HepG2 (cell line): ENCODE data around the gene LYRM2. TPM values are rescaled to one million over a fixed set of nuclear protein-coding genes. Genes with fewer than 3 reads are reported as not detected.

Experiments used
- ATAC-seq: fragments of 200-7000 bp; cut with Tn5 transposase; 3 replicates; pipeline ENCODE4 v1.9.1; 2020; ENCODE audit warnings: mild to moderate bottlenecking, moderate library complexity
- BruUV-seq: library from RNA; stranded (reverse); fragments of 400-500 nt; replicated peaks from 2 replicates; lab custom pipeline; 2021; lab: Mats Ljungman, UMichigan
- CTCF ChIA-PET: fragments of 300-600 bp; formaldehyde crosslinking; extraction: SDS; loops from one replicate; lab custom pipeline; 2021; ENCODE audit warnings: low total read pairs, inconsistent platforms, low intra/inter-chr PET ratio; lab: Yijun Ruan, JAX
- POLR2A ChIA-PET: fragments of 350-600 bp; sonication (Branson Sonifier 250); formaldehyde crosslinking; loops from one replicate; lab custom pipeline; 2020; ENCODE audit warnings: antibody characterized with exemption, inconsistent platforms; lab: Yijun Ruan, JAX
- DNase-seq: peaks from one replicate; pipeline ENCODE4 v3.0.0-alpha.2; 2015; ENCODE audit warnings: low spot score
- FAIRE-seq: peaks from 3 replicates; lab custom pipeline; 2011; peaks lifted over from hg19 to GRCh38; lab: Jason Lieb, UNC
- H2AFZ ChIP-seq: one replicate; pipeline ENCODE4 v1.6.1; 2011; ENCODE audit warnings: low read length, inconsistent platforms
- H3K27ac ChIP-seq: fragments of 300-600 bp; 3 replicates; pipeline ENCODE4 v1.8.0; 2011; ENCODE audit warnings: mixed run types, mild to moderate bottlenecking, mixed read lengths, low read length, inconsistent platforms; ENCODE audit not compliant: insufficient read depth; ENCODE audit errors: extremely low read length
- H3K27me3 ChIP-seq, 2 experiments: fragments of 200-600 bp in 1 of 2; 2 replicates in 1 of 2; 3 replicates in 1 of 2; pipeline versions ENCODE4 v1.6.0 to v1.8.0; 2011; ENCODE audit warnings: low read length in 2 of 2, mild to moderate bottlenecking in 2 of 2, moderate library complexity in 2 of 2, inconsistent platforms in 1 of 2; ENCODE audit not compliant: insufficient read depth in 2 of 2, control insufficient read depth in 1 of 2
- H3K36me3 ChIP-seq, 2 experiments: fragments of 200-600 bp in 1 of 2; replicated peaks in 1 of 2; 2 replicates in 1 of 2; 3 replicates in 1 of 2; pipeline versions ENCODE4 v1.5.1 to v1.8.0; 2011; ENCODE audit warnings: low read length in 2 of 2, inconsistent platforms in 1 of 2; ENCODE audit not compliant: insufficient read depth in 2 of 2, control insufficient read depth in 1 of 2
- H3K4me1 ChIP-seq: 2 replicates; pipeline ENCODE4 v1.5.1; 2012; ENCODE audit warnings: low read length, inconsistent platforms; ENCODE audit not compliant: insufficient read depth
- H3K4me2 ChIP-seq: 2 replicates; pipeline ENCODE4 v1.6.0; 2011; ENCODE audit warnings: low read depth, low read length, inconsistent platforms
- H3K4me3 ChIP-seq, 3 experiments: fragments of 200-600 bp in 1 of 3; sonication (generic), shearing (Covaris generic) in 1 of 3; replicated peaks in 1 of 3; 2 replicates each; pipeline ENCODE4 v1.5.1; 2011 to 2016; ENCODE audit warnings: low read length in 3 of 3, inconsistent platforms in 2 of 3, low read depth in 2 of 3, mild to moderate bottlenecking in 2 of 3, control low read depth in 1 of 3, mixed read lengths in 1 of 3; ENCODE audit not compliant: insufficient read depth in 1 of 3
- H3K79me2 ChIP-seq: one replicate; pipeline ENCODE4 v1.6.1; 2011; ENCODE audit warnings: low read length, inconsistent platforms; ENCODE audit not compliant: insufficient read depth
- H3K9ac ChIP-seq: 2 replicates; pipeline ENCODE4 v1.6.0; 2011; ENCODE audit warnings: mild to moderate bottlenecking, low read depth, low read length, inconsistent platforms; ENCODE audit not compliant: insufficient read depth
- H3K9me3 ChIP-seq: 2 replicates; pipeline ENCODE4 v1.5.1; 2012; ENCODE audit warnings: mild to moderate bottlenecking, low read length
- H4K20me1 ChIP-seq: 2 replicates; pipeline ENCODE4 v1.6.0; 2011; ENCODE audit warnings: inconsistent platforms, mild to moderate bottlenecking, low read length, moderate library complexity; ENCODE audit not compliant: insufficient read depth
- RBFOX2 ChIP-seq: fragments of 200-400 bp; formaldehyde crosslinking; IDR thresholded peaks from 2 replicates; pipeline ENCODE4 v1.6.1; 2017; ENCODE audit warnings: low read depth, mild to moderate bottlenecking, low read length
- YEATS4 ChIP-seq: sonication (generic); formaldehyde crosslinking; IDR thresholded peaks from 2 replicates; pipeline ENCODE4 v1.4.0; 2020; ENCODE audit warnings: missing genetic modification reagents, borderline replicate concordance
- ZBTB7B ChIP-seq: sonication (generic); formaldehyde crosslinking; IDR thresholded peaks from 2 replicates; pipeline ENCODE4 v1.4.0; 2020; ENCODE audit warnings: missing genetic modification reagents
- ZNF30 ChIP-seq: sonication (generic); formaldehyde crosslinking; IDR thresholded peaks from 2 replicates; pipeline ENCODE4 v1.5.0; 2020; ENCODE audit warnings: mild to moderate bottlenecking, missing genetic modification reagents
- ZNF326 ChIP-seq: sonication (generic); formaldehyde crosslinking; IDR thresholded peaks from 2 replicates; pipeline ENCODE4 v1.4.0; 2020; ENCODE audit warnings: missing genetic modification reagents, borderline replicate concordance
- ZNF570 ChIP-seq: sonication (generic); formaldehyde crosslinking; IDR thresholded peaks from 2 replicates; pipeline ENCODE4 v1.4.0; 2020; ENCODE audit warnings: mild to moderate bottlenecking, missing genetic modification reagents, borderline replicate concordance
- ZNF710 ChIP-seq: sonication (generic); formaldehyde crosslinking; IDR thresholded peaks from 2 replicates; pipeline ENCODE4 v1.5.0; 2020; ENCODE audit warnings: mild to moderate bottlenecking, missing genetic modification reagents, borderline replicate concordance
- WGBS: methylation state at CpG from one replicate; pipeline ENCODE4 v1.1.6; 2017; ENCODE audit warnings: low lambda C conversion rate; 5-methylcytosine and 5-hydroxymethylcytosine counted together
- in situ Hi-C: cut with HindIII; loops from 2 replicates; pipeline ENCODE4 v1.10.0; 2017; ENCODE audit warnings: low pct_unique_long_range_greater_than_20kb; ENCODE audit not compliant: extremely low pct_ligation_motif_present
- intact Hi-C: fragments of 100-400 bp; cut with micrococcal nuclease; formaldehyde crosslinking; loops from one replicate; pipeline ENCODE4 v1.10.0; 2022; ENCODE audit not compliant: unreplicated experiment
- polyA plus RNA-seq, 8 experiments: library from polyadenylated mRNA; depleted of rRNA in 3 of 8; stranded (reverse) in 7 of 8; unstranded in 1 of 8; fragments of >200 nt; fragmentation: Illumina TruSeq in 4 of 8; extraction: Trizol in 4 of 8; gene quantifications; 2 replicates each; pipeline versions ENCODE4 v1.2.1 to v1.2.3, GENCODE V29; 2011 to 2016; ENCODE audit warnings: low read depth in 4 of 8, missing spikeins in 1 of 8, mixed read lengths in 1 of 8; ENCODE audit not compliant: insufficient read depth in 1 of 8
- total RNA-seq, 5 experiments: library from RNA; depleted of rRNA; stranded (reverse); fragments of >200 nt; fragmentation: Illumina TruSeq; extraction: Trizol; gene quantifications; 2 replicates each; pipeline ENCODE4 v1.2.3, GENCODE V29; 2016; ENCODE audit warnings: low read depth in 1 of 5
- TF ChIP-seq, protein P1 (sequence below): sonication (generic); formaldehyde crosslinking; IDR thresholded peaks from 2 replicates; pipeline ENCODE4 v1.4.0; 2020; ENCODE audit warnings: missing genetic modification reagents
- TF ChIP-seq, protein P2 (sequence below): sonication (generic); formaldehyde crosslinking; IDR thresholded peaks from 2 replicates; pipeline ENCODE4 v1.5.1; 2020; ENCODE audit warnings: missing genetic modification reagents, mild to moderate bottlenecking, borderline replicate concordance

LYRM2 gene
- total and polyA plus RNA-seq, 2 of the 13 experiments (the other 11 are each of a cell fraction or from before 2014, with no cell fraction given): 17.8 to 32.6 TPM

- TF ChIP-seq, protein P1, sequence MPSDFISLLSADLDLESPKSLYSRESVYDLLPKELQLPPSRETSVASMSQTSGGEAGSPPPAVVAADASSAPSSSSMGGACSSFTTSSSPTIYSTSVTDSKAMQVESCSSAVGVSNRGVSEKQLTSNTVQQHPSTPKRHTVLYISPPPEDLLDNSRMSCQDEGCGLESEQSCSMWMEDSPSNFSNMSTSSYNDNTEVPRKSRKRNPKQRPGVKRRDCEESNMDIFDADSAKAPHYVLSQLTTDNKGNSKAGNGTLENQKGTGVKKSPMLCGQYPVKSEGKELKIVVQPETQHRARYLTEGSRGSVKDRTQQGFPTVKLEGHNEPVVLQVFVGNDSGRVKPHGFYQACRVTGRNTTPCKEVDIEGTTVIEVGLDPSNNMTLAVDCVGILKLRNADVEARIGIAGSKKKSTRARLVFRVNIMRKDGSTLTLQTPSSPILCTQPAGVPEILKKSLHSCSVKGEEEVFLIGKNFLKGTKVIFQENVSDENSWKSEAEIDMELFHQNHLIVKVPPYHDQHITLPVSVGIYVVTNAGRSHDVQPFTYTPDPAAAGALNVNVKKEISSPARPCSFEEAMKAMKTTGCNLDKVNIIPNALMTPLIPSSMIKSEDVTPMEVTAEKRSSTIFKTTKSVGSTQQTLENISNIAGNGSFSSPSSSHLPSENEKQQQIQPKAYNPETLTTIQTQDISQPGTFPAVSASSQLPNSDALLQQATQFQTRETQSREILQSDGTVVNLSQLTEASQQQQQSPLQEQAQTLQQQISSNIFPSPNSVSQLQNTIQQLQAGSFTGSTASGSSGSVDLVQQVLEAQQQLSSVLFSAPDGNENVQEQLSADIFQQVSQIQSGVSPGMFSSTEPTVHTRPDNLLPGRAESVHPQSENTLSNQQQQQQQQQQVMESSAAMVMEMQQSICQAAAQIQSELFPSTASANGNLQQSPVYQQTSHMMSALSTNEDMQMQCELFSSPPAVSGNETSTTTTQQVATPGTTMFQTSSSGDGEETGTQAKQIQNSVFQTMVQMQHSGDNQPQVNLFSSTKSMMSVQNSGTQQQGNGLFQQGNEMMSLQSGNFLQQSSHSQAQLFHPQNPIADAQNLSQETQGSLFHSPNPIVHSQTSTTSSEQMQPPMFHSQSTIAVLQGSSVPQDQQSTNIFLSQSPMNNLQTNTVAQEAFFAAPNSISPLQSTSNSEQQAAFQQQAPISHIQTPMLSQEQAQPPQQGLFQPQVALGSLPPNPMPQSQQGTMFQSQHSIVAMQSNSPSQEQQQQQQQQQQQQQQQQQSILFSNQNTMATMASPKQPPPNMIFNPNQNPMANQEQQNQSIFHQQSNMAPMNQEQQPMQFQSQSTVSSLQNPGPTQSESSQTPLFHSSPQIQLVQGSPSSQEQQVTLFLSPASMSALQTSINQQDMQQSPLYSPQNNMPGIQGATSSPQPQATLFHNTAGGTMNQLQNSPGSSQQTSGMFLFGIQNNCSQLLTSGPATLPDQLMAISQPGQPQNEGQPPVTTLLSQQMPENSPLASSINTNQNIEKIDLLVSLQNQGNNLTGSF (CRISPR knock-in tag): no peak
- TF ChIP-seq ZNF326 (CRISPR knock-in tag): no peak
- TF ChIP-seq ZNF570 (CRISPR knock-in tag): no peak
- no peak for TF ChIP-seq YEATS4 (CRISPR knock-in tag)
Measured at GRCh38 chr6:89566008-89566800, 72.3 kb downstream of the LYRM2 start (continued).

DNA sequence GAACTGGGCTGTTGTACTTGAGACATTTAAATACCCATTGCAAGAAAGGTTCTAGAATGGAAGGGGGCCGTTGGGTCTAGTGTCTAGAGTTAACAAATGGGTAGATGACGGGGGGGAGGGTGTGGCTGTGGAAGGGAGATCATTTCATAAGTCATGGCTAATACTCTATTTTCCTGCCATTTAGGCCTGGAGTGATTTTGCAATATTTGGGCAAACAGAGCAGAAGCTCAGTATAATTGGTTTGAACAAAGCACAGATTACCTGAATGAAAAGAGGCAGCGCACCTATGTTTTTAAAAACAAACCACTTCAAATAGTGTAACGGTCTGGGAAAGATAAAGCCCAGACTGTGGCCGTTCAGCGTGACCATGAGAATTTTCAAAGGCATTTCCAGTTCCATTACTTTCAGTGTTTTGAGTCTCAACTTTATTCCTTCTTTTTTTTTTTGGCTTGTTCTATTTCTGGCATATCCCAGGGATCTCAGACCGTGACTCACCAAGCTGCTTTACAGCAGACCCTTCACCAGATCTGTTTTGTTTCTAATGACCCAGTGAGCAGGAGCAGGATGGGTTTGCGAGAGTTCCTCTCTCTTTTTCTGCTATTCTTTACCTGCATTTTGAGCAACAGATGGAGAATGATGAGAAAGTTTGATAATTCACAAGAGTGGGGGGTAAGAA lies 73.7 kb downstream of the LYRM2 start:
- H3K36me3 ChIP-seq: no peaks in the 10 kb centered on the region
- ATAC-seq (no peak), DNase-seq (peak; percentile 61), FAIRE-seq (no peak)
- ChIA-PET CTCF (no interaction called here), POLR2A (no interaction called here)
- intact Hi-C loops (no loop called here), in situ Hi-C loops (no loop called here)
- no peak overlapping the region for H3K4me2 ChIP-seq
- H3K27ac ChIP-seq: no peak overlapping the region
- no peak overlapping the region for H2AFZ ChIP-seq
- no peak overlapping the region for H3K9ac ChIP-seq
- peaks cover 0 to 39% of the 10 kb centered on the region in 2 experiments; a peak in 3 of 5 replicates for H3K27me3 ChIP-seq
- H3K79me2 ChIP-seq: no peaks in the 10 kb centered on the region
- WGBS: 13% methylated on average over 8 of the region's 8 CpGs
- no peak overlapping the region for H3K4me3 ChIP-seq
- H4K20me1 ChIP-seq: 0 out of 2 replicates have a peak, but pooled peaks cover 2% of the 10 kb centered on the region
- no TSS peak for BruUV-seq
- H3K9me3 ChIP-seq: no peaks in the 10 kb centered on the region
- H3K4me1 ChIP-seq: peaks cover 42% of the 10 kb centered on the region
- TF ChIP-seq RBFOX2 (no peak), ZNF30 (CRISPR knock-in tag) (no peak), ZNF710 (no peak), ZBTB7B (no peak)
- TF ChIP-seq, protein P2, sequence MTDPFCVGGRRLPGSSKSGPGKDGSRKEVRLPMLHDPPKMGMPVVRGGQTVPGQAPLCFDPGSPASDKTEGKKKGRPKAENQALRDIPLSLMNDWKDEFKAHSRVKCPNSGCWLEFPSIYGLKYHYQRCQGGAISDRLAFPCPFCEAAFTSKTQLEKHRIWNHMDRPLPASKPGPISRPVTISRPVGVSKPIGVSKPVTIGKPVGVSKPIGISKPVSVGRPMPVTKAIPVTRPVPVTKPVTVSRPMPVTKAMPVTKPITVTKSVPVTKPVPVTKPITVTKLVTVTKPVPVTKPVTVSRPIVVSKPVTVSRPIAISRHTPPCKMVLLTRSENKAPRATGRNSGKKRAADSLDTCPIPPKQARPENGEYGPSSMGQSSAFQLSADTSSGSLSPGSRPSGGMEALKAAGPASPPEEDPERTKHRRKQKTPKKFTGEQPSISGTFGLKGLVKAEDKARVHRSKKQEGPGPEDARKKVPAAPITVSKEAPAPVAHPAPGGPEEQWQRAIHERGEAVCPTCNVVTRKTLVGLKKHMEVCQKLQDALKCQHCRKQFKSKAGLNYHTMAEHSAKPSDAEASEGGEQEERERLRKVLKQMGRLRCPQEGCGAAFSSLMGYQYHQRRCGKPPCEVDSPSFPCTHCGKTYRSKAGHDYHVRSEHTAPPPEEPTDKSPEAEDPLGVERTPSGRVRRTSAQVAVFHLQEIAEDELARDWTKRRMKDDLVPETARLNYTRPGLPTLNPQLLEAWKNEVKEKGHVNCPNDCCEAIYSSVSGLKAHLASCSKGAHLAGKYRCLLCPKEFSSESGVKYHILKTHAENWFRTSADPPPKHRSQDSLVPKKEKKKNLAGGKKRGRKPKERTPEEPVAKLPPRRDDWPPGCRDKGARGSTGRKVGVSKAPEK (CRISPR knock-in tag): no peak
